AG20443 (cell line): Measurements from ENCODE around the gene GOLGA6L25.
"Not testable (repeated sequence)": the region's sequence is repeated elsewhere in the genome, so short reads cannot be mapped to it uniquely, and the experiment has no call there.

Experiments used
- DNase-seq: peaks from one replicate; pipeline ENCODE4 v3.0.0; 2012; ENCODE audit warnings: low spot score, mixed read lengths

The GOLGA6L25 gene, protein sequence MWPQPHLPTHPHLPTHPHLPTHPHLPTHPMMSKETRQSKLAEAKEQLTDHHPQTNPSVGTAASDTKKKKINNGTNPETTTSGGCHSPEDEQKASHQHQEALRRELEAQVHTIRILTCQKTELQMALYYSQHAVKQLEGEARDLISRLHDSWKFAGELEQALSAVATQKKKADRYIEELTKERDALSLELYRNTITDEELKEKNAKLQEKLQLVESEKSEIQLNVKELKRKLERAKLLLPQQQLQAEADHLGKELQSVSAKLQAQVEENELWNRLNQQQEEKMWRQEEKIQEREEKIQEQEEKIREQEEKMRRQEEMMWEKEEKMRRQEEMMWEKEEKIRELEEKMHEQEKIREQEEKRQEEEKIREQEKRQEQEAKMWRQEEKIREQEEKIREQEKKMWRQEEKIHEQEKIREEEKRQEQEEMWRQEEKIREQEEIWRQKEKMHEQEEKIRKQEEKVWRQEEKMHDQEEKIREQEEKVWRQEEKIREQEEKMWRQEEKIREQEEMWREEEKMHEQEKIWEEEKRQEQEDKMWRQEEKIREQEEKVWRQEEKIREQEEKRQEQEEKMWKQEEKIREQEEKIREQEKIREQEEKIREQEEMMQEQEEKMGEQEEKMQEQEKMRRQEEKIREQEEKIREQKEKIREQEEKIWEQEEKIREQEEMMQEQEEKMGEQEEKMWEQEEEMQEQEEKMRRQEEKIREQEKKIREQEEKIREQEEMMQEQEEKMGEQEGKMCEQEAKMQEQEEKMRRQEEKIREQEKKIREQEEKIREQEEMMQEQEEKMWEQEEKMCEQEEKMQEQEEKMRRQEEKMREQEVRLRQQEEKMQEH

DNA sequence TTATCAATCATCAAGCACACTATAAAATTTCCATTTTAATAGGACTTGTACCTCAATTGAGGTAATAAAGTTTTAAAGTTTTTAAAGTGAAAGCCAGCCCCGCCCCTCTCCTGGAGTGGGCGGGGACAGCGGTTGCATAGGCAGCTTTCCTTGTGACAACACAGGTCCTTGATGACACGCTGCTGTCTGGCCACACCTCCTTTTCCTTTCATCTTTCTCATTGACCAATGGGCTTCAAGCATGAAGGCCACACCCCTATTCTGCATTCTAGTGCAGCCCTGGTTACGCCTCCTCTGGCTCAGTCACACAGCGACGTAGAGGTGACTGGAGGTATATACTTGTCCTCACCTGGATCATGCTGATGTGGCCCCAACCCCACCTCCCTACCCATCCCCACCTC, at the start of gene GOLGA6L25:
Gene GOLGA6L25 (plus strand): TSS at position 301 of the 400 bp plus-strand sequence. CDS start 61 bp downstream, at position 362.
- DNase-seq, result not testable (repeated sequence)

DNA sequence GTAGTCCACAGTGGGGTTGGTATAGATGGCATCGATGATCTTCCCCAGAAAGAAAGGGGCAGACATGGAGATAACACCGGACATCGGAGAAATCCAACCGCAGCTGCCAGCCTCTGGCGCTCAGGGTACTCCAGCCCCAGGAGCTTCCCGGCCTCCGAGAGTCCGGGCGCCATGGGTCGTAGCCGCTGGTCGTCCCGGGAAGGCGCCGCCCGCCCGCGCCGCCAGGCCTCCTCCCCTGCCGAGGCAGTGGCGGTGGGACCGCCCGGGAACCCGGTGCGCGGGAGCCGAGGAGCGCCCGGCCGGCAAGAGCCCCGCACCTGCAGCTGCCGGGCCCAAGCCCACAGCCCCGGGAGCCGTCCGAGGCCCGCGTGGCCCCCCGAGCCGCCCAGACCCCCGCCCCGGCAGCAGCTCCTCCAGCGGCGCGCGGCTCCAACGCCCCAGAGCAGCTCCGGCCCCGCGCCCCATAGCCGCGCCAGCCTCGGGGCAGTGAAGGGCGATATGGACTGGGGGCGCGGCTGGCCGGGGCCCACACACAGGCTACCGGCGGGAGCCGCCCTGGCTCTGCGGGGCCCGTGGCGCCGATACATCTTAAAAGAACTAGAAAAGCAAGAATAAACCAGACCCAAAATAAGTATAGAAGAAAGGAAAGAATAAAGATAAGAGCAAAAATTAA, 45.0 kb upstream of the GOLGA6L25 start:
- not testable (repeated sequence) for DNase-seq

DNA sequence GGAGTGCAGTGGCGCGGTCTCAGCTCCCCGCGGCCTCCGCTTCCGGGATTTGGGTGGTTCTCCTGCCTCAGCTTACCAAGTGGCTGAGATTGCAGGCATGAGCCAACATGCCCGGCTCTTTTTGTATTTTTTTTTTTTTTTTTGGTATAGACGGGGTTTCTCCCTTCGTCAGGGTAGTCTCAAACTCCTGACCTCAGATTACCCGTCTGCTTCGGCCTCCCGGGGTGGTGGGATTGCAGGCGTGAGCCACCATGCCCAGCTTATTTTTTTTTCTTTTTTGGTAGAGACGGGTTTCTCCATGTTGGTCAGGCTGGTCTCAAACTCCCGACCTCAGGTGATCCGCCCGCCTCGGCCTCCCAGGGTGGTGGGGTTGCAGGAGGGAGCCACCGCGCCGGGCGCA, 39.2 kb upstream of the GOLGA6L25 start:
- not testable (repeated sequence) for DNase-seq

DNA sequence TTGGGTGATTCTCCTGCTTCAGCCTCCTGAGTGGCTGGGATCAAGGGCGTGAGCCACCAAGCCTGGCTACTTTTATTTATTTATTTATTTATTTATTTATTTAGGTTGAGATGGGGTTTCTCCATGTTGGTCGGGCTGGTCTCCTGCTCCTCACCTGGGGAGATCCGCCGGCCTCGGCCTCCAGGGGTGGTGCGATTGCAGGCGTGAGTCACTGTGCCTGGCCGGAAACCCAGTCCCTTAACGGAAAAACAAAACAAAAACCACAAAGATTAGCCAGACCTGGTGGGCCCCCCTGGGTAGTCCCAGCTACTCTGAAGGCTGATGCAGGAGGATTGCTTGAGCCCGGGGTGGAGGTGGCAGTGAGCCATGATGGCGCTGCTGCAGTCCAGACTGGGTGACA, 38.2 kb upstream of the GOLGA6L25 start:
- DNase-seq, result not testable (repeated sequence)

DNA sequence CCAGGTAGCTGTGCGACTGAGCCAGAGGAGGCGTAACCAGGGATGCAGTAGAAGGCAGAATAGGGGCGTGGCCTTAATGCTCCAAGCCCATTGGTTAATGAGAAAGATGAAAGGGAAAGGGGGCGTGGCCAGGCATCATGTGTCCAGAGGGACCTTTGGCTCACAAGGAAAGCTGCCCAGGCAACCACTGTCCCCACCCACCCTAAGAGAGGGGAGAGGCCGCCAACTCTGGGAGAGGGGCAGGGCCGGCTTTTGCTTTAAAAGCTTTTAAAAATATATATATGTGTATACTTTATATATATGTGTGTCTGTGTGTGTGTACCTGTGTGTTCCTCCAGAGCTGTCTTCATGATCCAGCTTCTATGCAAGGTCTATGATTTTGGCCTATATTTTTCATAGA, 20.4 kb upstream of the GOLGA6L25 start, which contains the start of gene GOLGA8G:
Gene GOLGA8G (minus strand): TSS at position 18 of the 400 bp plus-strand sequence. CDS start 62 bp downstream, outside the sequence.
- not testable (repeated sequence) for DNase-seq

DNA sequence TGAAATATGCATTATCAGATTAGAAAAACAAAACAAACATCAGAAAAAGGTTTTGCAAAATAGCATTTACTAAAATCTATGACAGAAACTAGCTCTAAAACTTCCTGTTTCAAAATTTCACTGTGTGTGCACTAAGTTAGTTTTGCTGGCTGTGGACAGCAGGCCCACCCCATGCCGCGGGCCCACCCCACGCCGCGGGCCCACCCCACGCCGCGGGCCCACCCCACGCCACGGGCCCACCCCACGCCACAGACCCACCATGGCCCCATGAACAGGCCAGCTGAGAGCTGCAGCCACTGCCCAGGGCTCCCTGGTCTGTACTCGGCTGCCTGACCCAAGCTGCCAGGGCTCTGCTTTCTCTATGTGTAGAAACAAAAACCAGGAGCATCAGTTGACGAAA, 20.0 kb downstream of the GOLGA6L25 start:
- DNase-seq, result not testable (repeated sequence)

DNA sequence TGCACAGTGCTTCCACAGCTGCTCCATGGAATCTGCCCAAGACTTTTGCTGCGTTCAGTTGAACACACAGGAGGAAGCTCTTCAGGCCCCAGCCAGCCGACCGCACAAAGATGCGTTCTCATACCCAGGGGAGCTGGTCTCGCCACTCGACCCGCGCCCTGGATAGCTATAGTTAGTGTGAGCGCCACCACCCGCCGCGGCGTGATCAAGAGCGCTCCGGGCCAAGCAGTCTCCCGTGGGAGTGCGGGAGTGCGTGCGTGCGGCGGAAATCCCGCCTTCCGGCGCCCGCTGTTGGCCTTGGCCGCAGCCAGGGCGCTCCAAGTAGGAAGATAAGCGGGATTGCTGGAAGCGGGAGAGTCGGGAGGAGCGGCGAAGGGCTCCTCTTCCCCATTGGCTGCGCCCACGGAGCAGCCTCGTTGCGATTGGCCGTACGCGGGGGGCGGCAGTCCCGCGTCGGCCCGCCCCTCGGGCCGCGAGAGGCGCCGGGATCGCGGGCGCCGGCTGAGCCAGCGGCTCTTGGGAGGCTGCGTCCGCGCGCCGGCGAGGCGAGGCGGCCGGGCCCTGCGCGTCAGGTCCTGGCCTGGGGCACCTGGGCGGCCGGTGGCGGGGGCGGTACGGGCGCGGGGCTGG, 35.7 kb downstream of the GOLGA6L25 start:
- not testable (repeated sequence) for DNase-seq

DNA sequence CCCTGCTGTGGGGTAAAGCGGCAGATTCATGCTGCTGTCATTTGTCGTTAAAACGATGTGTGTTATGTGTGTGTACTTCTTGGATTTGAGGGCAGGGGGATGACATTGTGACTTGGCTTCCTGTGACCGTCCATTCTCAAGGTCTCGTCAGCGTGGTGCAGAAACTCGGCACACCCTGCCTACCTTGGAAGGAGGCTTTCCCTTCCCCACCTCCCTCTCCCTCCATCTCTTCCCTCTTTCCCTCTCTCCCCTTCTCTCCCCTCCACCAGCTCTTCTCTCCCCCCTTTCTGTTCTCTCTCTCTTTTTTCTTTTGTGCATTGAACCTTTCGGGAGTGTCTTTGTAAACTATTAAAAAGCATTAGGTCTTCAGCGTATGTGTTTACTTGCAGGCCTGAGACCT, 36.4 kb downstream of the GOLGA6L25 start:
- DNase-seq, result not testable (repeated sequence)

DNA sequence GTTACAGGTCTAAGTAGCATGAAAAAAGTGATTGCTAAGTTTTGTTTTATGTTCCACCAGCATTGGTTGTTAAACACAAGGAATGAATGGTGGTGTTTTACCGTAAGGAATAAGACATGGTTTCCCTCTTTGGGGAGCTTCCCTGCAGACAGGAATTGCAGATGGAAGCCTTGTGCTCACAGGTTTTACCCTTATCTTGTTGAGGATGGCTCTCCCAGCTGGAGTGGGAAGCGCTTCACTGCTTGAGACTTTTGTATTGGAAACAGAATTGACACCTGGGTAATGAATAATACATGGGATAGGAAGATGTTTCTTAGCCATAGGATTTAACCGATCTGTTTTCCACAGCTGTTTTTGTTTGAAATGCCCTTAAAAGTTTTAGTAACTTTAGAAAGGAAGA, 39.0 kb downstream of the GOLGA6L25 start:
- DNase-seq, result not testable (repeated sequence)

DNA sequence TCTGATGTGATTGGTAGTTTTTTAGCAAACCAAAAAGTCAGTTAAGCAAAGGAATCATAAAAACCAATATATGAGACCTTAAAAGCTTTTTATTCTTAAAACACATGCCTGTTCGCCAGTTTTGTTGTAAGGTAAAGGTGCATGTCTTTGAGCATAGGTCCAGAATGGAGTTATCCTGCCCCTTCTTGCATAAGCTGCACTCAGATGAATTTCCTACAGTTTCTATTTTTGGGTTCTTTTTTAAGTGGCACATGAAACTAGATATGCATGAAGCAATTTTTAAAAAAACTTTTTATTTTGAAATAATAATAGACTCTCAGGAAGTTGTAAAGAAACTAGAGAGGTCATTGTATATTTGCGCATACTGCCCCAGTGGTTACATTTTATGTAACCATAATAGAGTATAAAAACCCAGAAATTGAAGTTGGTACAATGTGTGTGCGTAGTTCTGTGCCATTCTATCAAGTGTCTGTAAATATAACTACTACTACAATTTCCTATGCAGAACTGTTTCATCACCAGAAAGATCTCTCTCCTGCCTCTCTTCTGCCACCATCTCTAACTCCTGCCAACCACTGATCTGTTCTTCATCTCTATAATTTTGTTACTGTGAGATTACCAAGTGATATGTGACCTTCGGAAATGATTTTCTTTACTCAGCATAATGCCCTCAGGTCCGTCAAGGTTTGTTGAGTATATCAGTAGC, 40.2 kb downstream of the GOLGA6L25 start:
- not testable (repeated sequence) for DNase-seq

DNA sequence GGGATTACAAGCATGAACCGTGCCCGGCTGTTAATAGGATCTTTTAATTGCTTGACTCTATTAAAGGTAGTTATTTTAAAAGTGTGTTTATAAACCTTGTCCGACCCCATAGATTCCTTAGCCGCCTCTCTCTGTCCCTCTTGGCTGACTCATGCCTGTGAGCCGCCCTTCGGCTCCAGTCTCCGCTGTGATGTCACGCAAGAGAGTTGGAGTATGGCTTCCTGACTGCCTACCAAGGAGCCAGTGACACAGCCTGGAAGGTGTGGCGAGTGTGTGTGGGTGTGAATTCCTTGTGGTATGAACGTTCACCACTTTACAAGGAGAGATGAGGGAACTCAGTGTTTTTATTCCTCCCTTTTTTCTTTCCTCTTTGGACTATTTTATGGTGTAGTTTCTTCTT, 44.1 kb downstream of the GOLGA6L25 start:
- not testable (repeated sequence) for DNase-seq

DNA sequence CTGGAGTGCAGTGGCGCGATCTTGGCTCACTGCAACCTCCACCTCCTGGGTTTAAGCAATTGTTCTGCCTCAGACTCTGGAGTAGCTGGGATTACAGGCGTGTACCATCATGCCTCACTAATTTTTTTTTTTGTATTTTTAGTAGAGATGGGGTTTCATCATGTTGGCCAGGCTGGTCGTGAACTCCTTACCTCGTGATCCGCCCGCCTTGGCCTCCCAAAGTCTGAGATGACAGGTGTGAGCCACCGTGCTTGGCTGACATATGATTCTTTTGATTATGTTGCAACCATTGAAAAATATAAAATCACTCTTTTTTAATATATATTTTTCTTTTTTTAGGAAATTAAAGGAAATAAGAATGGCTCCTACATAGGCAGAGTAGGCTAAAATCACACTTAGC, 44.8 kb downstream of the GOLGA6L25 start:
- not testable (repeated sequence) for DNase-seq

DNA sequence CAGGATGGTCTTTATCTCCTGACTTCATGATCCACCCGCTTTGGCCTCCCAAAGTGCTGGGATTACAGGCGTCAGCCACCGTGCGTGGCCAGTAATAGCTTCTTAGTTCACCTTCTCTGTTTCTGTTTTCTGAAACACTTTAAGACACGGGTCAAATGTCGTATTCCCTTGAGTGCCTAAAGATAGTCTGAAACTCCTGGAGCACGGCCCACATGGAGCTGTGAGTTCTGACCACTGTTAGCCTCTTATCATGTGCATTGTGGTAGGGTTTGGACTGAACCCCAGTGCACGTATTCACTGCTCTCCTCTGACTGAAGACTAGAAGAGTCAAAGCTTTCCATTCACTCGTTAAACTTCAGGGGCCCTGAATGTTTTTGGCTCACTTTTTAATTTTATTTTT, 48.8 kb downstream of the GOLGA6L25 start:
- not testable (repeated sequence) for DNase-seq
